GM10266 (cell line): ENCODE measurements around the gene KCNMA1.

Source experiments
- DNase-seq: peaks from one replicate; pipeline ENCODE4 v3.0.0; 2012; ENCODE audit errors: extremely low spot score
- TF ChIP-seq, protein P1 (sequence below): IDR thresholded peaks from 2 replicates; pipeline ENCODE4 v1.5.1; 2012; ENCODE audit warnings: mild to moderate bottlenecking, low read depth; ENCODE audit not compliant: control insufficient read depth, insufficient read depth; ENCODE audit errors: missing control alignments

The KCNMA1 gene

DNA sequence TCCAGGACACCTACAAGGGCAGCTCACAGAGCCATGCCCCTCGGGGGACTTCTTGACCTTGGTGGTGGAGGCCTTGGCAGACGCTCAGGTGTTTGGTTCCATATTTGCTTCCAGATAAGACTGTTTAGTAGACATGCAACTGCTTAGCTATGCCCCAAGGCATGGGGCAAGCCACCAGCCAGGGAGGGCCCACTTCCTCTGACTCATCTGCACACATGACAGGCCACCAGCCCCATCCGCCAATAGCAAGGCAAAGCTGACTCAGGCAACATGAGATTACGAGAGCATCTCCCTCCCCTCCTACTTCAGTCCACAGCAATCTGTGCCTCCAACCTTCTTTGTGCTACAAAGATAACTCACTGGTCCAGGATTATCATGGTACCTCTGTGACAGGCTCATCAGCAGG lies 54.9 kb downstream of the KCNMA1 start:
- TF ChIP-seq, protein P1, sequence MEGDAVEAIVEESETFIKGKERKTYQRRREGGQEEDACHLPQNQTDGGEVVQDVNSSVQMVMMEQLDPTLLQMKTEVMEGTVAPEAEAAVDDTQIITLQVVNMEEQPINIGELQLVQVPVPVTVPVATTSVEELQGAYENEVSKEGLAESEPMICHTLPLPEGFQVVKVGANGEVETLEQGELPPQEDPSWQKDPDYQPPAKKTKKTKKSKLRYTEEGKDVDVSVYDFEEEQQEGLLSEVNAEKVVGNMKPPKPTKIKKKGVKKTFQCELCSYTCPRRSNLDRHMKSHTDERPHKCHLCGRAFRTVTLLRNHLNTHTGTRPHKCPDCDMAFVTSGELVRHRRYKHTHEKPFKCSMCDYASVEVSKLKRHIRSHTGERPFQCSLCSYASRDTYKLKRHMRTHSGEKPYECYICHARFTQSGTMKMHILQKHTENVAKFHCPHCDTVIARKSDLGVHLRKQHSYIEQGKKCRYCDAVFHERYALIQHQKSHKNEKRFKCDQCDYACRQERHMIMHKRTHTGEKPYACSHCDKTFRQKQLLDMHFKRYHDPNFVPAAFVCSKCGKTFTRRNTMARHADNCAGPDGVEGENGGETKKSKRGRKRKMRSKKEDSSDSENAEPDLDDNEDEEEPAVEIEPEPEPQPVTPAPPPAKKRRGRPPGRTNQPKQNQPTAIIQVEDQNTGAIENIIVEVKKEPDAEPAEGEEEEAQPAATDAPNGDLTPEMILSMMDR = no peak
- DNase-seq = no peak

DNA sequence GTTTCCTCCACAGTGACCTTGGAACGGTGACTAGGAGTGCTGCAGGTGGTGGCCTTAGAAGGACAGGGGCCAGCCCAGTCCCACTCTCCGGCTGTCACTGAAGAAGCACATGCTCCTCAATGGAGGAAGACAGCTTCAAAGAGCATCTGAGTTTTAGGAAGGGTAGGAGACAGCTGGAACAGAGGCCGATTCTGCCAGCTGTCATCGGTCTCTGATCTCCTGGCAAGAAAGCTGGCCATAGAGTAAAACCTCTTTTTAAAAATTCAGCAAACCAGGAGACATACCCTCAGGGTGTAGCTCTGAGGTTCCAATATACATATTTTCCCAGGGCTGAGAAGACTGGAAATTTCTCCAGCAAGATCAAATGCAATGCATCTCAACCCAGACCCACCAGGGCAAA lies 55.9 kb downstream of the KCNMA1 start:
- TF ChIP-seq, protein P1 = no peak

DNA sequence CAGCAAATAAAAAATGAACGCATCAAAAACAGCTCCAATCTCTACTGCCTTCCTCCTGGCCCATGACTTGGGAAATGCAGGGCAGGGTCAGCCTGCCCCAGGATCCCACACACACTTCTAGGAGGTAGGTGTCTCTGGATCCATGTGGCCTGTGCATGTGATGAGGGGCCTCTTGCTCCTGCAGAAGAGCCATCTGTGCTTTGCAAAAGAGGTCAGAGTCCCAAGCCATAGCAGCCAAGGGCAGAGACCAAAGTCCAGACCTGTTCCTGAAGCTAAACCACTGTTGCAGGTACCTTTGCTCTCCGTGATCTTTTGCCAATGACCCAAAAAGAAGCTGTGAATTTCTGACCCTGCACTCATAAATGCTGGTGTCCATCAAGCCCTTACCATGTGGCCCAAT lies 57.1 kb downstream of the KCNMA1 start:
- no peak for DNase-seq
- TF ChIP-seq, protein P1 = no peak

More for the DNA sequence above, 55.9 kb downstream of the KCNMA1 start:
- no peak for DNase-seq

DNA sequence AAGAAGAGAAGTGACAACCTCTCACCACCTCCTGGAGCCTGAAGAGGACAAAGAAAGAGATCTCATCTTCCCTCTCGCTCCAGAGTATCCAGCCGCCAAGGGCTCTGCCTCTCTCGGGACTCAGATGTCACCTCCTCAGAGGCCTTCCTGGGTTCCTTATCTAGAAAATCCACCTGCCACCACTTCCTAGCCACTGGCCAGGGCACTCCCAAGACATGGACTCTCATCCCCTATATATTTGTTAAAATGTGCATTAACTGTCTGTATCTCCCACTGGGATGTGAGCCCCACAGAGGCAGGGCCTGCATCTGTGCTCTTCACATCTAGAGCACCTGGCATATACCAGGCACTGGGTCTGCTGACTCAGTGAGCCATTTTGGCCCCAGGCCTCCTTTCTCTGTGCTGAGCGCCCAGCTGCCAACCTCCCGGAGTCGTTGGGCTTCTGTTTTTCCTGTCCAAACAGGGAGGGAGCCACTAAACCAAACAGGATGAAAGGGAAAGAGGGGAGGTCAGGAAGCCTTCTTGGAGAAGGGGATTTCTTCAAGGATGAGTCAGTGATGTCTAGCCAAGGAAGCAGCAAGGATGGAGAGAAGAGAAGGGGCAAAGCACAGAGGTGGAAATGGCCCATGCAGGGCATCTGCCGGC lies 58.9 kb downstream of the KCNMA1 start:
- DNase-seq = no peak
- TF ChIP-seq, protein P1 = no peak

DNA sequence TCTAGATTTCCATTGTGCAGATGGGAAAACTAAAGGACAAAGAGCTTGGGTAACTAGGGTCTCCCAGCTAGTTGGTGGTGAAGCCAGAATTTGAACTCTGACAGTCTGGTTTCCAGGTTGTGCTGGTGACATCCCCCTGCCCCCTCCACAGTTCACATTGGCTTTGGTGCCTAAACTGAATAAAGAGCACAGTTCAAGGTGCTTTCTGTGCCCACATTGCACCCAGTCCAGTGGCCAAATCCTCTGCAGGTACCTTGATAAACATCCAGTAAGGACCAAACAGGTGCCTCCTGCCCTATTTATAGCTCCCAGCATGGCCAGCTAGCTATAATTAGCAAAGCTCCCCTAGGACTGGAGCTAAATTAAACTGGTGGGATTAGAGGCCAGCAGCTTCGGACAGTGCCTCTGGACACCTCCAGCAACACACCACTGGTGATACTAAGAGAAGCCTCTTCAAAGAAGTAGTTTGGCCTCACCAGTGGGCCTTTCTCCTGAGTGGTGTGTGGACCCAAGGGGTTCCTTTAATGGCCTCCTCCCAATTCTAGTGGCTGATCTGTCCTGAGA lies 59.9 kb downstream of the KCNMA1 start:
- TF ChIP-seq, protein P1 = no peak
- DNase-seq = no peak

DNA sequence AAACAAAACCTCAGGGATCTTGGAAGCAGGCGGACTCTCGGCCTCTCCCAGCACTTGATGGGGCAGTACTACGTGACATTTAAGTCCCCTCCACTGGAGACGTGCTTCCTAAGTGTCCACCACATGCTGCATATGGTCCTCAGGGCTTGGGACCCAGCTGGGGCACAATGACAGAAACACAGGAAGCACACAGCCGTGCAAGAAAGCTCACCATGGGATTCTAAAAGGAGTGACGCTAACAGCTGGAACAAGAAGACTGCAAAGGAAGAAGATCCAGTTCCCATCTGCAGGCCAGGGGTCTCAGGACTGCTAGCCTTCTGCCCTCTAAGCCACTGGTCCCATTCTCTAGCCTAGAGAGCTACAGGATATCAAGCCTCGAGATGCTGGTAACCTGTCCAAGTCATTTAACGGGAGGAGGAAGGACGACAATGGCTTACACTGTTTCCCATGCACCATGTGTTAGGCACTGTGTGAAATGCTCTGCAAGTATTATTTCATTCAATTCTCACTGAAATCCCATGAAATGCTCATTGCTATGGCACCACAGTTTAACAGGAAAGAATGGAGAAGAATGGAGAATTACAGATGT lies 61.1 kb downstream of the KCNMA1 start:
- DNase-seq = no peak
- TF ChIP-seq, protein P1 = no peak

DNA sequence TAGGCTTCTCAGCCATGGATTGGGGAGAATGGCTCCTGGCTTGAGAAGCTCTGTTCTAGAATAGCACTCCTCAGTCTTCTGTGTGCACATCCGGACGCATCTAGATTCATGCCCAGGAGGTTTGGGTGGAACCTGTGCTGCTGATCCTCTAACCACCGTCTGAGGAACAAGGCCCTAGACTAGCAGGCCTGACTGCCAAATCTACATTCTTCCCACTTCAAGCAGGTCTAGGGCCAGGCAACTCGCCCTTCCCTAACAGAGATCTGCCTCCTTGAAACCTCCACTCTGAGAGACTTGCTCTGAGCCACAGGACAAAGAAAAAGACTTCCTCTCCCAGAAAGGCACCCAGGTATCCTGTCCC lies 61.6 kb downstream of the KCNMA1 start:
- no peak for DNase-seq
- TF ChIP-seq, protein P1 = no peak
